Germinal center (tissue), 1 donor: ENCODE measurements around the gene KLHL29.

Experiments used
- DNase-seq: peaks from one replicate; pipeline ENCODE4 v3.0.0; 2012; ENCODE audit warnings: mixed read lengths, low spot score

The KLHL29 gene

DNA sequence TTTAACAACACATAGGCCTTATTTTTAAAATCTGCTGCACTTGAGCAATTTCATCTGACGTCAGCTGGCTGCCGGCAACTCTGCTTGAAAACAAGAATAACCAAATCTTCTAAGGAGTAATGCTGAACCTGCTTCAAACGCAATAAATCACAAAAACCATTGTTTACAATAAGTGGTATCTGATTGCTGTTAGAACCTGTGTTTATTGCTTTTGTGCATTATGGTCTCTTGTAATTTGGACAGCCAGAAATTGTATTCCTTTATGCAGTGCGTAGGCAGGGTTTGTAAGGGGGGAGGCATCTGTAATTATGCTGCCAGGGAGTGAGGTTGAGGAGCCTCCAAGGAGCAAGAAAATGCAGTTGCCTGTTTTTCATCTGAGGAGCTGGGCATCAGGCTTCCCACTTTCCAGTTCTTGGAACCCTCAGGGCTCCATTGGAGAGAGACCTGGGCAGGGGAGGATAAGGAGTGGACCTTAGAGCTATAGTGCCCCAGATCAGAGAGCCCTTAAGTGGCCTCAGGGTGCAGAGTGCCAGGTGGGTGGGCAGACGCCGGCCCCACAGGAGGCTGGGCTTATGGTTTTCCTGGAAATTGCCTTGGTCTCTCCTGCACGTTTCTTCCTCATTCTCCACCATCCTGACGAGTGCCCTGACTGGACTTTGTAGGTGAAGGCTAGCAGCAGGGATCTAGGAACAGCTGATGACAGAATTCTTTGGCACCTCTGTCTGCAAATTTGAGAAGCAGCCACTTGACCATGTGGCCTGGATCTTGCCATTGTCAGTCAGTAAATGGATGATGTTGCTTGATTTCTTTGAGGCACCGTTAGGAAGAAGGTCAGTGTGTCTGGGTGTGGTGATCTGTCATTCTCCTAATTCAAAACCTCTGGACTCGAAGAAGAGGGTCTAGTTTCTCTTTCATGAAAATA, 129.2 kb downstream of the KLHL29 start:
- DNase-seq, result no peak

DNA sequence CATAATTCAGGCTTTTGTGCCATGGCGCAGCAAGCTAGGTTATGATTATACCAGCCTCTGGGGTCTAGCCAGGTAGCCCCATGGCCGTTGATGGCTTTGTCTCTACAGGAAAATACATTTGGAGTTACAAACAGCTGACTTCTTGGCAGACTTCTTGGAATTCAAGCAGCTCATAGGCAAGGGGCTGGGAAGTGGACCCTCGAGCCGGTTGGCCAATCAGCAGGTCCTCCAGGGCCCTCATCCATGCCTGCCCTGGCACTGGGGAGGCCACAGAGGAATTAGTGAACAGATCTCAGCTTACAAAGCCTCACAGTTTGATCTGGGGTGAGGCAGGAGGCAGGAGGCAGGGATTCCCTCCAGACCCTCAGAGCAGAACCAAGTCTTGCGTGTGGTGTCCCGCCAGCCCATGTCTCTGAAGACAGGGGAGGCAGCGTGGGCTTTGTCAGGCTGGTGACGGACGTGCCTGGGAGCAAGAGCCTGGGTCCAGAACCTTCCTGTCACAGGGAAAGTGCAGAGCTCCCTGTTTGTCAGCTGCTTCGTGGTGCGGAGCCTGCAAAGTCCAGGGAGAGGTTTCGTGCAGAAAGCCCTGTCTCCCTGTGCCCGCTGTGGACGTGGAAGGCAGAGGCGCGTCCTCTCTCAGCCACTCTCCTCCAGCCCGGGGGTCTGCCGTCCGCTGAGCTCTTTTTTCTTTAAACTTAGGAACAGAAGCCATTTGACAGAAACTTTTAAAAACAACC, 131.7 kb downstream of the KLHL29 start:
- DNase-seq, result no peak

DNA sequence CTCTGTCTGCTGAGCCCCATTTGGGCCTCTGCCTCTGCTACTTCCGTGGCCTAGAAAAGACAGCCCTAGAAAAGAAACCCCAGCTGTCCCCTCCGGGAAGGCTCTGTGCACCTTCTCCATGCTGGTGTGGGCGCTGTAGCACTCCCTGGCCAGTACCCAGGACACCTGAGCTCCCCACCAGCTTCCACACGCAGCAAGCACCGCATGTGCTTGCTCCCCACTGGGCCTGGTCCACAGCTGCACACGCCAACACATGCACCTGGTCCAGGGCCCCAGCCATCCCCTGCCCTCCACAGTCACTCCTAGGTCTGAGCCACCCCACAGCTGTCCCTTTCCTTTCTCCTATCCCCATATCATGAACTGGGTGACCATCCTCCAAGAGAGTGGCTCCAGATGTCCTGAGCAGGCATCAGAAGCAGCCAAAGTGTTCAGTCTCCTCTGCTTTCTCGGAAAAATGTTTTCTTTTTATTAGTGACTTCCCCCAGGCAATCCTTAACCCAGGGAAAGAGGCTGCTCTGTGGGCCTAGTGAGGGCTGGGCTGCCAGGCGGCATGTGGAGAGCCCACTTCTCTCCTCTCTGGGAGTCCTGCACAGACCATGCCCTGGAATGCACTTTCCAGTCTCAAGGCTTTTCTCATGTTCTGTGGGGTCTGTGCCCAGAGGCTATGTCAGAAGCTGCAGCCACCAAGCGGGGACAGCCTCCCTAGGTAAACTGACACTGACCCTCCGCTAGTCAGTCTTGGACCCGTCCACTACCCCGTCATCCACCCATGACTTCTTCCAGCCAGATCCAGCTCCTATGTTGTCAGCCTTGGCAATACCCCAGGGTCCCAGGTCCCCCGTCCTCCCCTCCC, 133.7 kb downstream of the KLHL29 start:
- no peak for DNase-seq

DNA sequence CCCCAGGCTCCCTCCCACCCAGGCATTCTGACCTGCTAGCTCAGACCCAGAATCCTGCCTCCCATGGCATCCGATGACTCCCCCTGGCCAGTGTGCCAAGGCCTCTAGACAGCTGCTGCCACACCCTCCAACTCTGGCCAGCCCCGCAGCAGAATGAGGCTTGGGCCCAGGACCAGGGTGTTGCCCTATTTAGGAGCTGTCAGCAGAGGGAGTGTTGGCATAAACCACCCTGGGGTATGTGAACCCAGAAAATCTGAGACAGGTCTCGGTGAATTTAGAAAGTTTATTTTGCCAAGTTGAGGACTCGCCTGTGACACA, 134.3 kb downstream of the KLHL29 start:
- no peak for DNase-seq

DNA sequence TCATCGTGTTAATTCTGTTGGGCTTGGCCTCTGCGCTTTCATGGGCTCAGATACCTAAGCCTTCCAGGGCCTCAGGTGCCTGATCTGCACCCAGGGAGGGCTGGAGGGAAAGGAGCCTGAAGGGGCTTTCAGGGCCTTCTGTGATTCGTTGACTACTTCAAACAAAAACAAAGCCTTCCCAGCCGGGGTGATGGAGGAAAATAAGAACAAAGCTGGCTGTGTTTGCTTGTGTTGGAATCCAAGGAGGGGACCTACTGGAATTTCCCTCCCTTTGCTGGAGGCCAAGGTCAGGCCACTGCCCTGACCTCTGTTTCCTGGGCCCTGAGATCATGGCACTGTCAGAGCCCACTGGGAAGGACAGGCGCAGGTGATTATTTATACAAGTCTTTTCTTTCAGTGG, 135.3 kb downstream of the KLHL29 start:
- DNase-seq, result no peak

DNA sequence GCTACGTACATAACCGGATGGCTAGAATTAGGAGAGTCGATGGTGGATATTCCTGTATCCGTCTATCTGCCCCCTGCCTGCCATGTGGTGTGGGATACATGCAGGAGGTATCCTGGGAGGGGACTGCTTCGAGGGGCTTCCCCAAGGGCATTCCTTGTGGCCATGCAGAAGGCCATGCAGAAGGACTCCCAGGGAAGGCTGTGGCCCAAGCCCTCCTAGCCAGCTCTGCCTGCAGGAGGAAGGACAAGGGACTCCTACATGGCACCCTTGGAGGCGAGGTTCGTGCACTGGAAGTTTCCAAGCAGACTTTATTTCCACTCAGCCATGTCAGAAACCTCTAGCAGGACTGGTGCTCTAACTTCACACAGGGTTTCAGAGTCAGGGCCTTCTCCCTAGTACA, 136.1 kb downstream of the KLHL29 start:
- no peak for DNase-seq

DNA sequence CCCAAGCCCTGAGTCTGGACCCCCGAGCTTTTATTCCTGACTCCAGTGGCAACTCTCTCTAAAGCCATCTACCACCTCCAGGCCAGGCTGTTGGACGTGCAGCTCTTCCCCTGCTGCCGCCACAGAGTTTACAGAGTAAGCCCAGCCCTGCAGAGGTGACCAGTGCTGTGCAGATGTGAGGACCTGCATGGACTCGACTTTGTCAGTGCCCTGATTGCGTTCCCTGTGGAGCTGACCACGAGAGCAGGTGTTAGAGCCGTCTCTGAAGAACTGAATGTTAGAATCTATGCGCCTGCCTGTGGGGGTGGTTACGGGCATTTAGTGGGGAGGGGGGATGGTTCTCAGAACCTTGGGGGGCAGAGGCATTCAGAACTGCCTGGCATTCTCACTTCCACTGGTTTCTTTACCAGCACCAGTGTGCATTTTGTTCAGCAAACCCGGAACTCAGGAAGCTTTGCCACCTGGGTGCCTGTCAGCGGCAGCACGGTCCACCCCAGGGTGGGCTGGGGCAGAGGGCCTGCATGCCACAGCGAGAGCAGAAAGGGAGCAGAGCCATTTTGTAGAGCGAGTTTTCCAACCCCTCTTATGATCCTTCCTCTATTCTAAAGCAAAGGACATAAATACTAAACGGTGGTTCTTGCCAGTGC, 137.9 kb downstream of the KLHL29 start:
- DNase-seq, result no peak

DNA sequence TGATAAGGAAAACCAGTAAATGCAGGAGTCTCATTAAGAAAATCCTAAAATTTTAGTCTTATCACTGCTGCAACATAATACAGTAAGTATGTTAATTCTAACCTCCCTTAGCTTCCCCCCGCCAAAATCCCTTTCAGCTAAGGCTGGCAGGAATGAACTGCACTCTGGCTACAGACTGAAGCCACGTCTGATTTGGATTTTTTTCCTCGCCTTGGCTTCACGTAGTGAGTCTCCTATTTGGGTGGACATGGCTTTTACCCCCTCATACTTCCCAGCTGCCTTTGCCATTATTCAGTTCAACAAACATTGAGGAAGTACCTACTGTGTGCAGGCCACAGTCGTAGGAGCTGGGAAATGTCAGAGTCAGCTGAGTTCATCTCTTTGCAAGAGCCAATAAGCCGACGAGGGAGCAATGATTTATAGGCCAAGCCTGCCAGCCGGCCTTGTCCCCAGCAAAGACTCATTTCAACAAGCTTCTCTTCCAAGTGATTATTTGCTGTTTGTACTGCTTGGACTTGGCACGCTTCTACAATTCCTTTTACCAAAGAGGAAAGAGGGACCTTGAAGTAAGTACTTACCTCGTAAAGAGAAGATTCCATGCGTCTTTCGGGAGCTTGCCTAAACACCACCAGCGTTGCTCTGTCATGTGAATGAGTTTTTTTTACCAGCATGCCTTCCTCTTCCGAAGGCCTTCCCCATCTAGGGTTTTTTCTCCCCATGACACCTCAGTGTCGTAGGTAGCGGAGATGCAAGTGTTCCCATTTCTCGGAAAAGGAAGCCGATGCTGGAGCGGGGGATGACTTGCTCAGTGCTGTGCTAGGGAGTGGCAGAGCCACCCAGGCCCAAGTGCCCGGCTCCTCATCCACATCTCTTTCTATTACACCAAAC, 138.6 kb downstream of the KLHL29 start:
- DNase-seq, result no peak

DNA sequence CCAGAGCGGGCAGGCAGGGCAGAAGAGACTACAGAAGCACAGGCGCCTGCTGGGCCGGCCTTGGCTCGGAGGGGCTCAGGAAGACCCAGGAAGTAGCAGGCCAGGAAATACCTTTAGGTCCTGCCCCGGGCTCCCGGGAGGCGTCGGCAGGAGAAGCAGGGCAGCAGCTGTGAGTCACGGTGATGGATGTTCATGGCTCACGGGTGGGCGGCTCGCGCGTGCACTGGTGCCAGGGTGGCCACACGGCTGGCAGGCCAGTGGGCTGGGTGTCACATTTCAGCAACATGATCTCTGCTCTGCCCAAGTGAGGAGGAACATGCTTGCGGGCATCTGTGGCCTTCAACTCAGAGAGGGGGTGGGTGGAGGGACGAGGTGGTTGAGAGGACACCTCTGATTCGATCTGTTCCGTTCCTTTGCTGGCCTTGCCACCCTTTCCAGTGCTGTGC, 139.3 kb downstream of the KLHL29 start:
- DNase-seq, result no peak

DNA sequence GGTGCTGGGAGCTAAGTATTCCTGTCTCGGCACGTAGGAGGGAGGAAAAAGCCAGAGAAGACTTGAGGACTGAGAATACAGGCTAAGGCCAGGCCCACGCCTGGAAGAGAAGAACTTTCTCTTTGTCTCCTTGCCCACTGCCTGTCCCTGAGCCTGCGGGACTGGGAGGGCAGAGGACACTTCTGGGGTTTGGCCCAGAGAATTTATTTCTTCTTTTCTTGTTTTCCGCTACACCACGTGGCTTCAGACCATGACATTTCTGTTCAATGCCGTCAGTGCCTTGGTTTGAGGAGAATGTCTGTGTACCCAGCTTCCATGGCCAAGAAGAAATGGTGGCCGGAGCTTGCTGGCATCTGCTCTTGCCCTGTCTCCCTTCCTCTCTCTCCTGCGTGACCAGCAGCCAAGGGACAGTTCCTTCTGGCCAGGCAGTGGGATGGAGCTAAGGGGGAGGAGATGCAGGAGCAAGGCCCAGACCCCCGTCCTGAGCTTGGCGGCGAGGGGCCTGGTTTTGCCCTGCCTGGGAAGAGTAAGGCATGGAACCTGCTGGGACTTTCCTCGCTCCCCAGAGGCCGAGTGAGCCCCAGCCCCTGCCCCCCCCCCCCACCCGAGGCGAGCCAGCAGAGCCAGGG, 140.3 kb downstream of the KLHL29 start:
- no peak for DNase-seq

DNA sequence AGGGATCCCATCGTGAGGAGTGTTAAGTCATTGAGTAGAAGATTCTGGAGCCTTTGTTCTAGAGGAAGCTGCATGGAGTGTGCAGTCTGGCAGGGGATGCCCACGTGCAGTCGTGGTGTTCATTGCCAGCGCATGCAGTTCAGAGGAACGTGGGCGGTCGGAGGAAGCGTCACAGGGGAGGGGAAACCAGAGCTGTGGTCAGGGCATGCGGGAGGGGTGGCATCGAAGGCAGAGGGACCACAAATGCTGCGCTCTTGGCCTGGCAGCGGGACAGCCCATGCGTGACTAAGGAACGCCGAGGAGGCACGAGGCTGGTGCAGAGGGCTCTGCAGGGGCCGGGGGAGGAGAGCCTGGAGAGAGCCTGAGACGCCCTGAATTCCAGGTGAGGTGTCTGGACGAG, 141.1 kb downstream of the KLHL29 start:
- no peak for DNase-seq

DNA sequence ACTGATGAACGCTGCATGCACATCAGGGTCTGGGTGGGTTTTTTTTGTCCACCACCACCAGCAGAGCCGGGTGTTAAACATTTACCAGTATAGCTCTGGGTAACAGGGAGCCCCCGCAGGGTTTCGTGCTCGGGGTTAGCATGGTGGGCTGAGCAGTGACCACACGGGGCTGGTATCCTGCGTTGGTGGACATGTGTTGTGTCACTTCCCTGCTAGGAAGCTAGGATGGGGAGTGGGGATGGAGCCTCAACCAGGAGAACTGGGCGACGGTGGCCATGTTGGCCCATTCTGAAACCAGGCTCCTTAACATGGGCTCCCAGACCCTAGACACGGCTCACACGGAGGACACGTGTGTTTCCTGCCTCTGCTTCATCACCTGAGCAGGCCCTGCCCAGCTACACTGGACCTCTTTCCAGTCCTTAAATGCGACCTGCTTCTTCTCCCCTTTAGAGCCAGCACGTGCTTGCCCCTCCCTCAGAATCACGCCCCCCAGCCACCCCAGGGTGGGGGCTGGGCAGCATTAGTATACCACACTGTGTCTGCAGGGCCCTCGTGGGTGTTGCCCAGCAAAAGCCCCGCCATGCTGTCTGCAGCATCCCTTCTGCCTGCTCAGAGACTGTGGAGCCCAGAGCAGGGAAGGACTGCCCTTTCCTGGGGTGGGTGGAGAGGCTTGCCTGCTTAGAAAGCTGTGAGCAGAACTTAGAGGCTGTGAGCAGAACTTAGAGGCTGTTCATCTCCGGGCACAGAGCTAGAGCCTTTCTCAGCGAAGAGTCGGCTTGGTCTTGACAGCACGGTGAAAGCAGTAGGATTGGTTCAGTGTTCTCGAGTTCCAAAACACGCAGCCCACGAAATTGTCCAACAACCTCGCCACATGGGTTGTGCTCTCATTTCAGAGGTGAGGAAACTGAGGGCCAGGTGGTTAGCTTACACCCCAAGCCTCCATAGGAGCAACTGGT, 142.1 kb downstream of the KLHL29 start:
- no peak for DNase-seq

DNA sequence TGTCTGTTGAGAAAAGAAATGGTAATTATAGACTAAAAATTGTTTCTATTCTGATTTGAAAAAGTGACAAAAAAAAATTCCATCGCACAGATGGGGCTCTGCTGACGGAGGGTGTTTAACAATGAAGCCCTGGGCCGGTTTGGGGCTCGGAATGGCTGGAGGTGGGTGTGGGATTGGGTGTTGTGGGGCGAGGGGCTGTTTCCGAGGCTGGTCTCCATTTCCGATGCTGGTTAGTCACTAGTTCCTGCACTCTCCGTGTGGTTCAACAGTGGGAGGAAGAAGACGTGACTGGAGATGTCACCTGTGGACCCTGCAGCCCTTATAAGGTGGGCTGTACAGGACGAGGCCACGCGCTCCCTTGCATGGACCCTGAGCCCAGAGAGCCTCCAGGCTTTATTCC, 143.2 kb downstream of the KLHL29 start:
- no peak for DNase-seq

DNA sequence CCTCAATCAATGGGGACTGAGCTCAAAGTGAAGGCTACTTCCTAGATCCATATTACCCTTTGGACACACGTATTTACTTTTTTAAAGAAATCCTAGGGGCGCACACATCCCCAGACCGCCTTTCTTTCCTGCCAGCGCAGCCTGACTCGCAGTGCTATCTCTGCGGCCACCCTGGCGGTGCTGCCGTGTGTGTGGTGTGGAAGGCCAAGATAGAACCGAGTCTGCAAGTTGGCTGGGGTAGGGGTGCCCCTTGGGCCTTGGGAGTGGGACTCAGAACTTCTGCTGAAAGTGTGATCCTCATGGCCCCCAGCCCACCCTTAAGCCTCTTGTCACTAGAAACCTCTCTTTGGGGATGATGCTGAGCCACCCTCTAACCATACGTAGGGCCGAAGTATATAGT, 143.7 kb downstream of the KLHL29 start:
- DNase-seq, result no peak

DNA sequence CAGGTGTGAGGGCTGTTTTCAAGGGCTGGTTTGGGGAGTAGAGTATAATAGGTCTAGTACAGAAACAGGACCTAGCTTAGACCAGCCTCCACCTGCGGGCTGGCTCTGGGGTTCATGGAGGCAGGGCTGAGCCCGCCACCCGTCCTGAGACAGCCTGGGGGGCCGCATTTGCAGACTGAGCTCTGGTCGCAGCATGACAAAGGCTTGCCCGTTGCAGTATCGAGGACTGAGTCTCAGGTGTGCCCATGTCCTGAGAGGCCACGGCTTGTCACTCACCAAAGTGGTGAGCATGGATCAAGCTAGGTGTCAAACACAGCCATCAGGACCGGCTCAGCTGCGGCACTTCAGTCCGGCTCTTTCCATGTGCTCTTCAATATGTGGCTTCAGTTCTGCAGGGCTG, 144.7 kb downstream of the KLHL29 start:
- no peak for DNase-seq

DNA sequence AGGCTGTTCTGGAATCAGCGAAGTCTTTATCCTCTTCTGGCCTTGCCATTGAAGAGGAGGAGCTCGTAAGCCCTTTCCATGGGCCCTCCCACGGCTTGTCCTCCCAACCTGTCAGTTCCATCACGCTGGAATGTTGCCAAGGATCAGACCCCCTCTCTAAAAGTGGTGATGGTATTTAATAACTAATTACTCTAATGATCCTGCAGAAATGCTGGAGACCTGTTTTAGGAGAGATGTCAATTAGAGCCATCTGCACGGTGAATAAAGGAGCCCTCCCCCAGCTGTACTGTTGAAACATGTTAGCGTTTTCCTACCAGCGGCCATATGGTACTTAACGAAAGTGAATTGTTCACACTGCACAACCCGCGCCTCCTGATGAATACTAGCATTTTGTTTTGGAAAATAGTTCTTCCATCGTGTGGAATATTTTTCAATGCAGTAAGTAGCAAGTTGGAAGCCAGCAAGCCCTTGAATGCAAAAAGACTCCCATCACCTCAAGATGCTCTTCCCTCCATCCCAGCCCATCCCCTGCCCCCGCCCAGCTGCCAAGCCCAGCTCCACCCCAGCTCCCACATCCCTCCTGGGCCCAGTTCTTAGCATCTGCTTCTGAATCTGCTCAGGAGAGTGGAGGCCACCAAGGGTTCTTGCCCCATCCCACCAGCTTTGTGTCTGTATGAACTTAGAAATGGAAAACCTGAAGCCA, 145.4 kb downstream of the KLHL29 start:
- DNase-seq, result no peak

DNA sequence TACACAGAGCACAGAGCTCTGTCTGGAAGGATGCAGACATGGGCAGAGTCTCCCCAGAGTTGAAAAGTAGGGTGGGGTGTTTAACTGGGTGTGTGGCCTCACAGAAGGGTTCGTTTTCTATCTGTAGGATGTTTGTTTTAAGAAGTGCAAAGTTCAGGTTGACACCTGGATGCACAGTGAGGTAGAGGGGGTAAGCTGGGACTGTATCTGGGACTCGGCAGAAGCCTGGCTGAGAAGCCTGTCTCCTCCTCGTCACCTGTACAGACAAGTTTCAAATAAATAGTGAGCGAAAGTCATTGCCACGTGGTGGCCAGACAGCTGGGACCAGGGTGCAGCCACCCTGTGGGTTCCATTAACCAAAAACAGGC, 145.9 kb downstream of the KLHL29 start:
- DNase-seq, result no peak

DNA sequence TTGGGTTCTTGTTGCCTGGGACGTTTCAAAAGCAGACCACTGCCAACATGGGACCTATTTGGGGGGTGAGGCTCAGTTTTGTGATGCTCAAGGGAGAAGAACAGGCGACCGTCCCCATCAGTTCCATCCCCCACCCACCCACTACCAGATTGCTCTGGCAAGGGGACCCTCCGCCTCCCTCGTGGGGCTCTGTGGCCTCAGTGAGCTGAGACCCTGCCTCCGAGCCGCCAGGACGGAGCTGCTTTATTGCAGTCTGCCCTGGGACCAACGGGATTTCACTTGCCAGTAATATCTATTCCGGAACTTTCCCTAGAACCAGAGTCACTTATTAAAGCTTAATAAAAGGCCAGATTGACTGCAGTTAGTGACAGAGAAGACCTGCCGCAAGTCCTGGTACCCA, 146.3 kb downstream of the KLHL29 start:
- DNase-seq, result no peak

DNA sequence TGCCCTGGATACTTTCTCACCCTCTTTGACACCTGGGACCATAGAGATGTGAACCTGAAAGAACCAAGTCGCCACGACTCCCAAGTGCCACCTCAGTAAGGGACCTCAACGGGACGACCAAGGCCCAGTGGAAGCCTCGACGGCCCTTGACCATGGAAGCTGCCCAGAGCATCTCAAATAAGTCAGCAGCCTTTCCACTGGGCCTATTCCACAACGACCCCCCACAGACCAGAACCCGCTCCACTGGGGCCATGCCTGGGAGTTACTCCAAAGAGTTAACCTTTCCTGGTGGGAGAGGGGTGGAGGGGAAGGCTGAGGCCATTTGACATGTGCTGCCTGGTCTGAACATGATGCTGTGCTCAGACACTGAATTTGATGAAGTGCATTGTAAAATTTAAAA, 146.9 kb downstream of the KLHL29 start:
- no peak for DNase-seq
